Measurements from ENCODE around the gene EPN1.

GRCh38 chr19:55653651-55654322 lies 21.2 kb upstream of the EPN1 start:
- TF ChIP-seq USF2 (IDR thresholded peaks at IDR 0.05; ENCODE audit: low read length) (no peak), GTF2F1 (IDR thresholded peaks at IDR 0.05; ENCODE audit: borderline replicate concordance, low read depth, low read length) (no peak), CTCF (IDR thresholded peaks at IDR 0.05; ENCODE audit: control extremely low read depth in 1 of 3, insufficient read depth in 1 of 3, low read depth in 1 of 3, low read length in 3 of 3) (peak; percentile 100), MAX (IDR thresholded peaks at IDR 0.05) (peak; percentile 31; the same call in 1 of the 2 replicates), TAF1 (IDR thresholded peaks at IDR 0.05; ENCODE audit: low read depth, low read length) (no peak; the same call in 1 of the 2 replicates), BCL11A (IDR thresholded peaks at IDR 0.05; ENCODE audit: low read depth in 2 of 2, low read length in 2 of 2) (no peak), RFX5 (IDR thresholded peaks at IDR 0.05; ENCODE audit: borderline replicate concordance, low read depth, low read length) (no peak), POLR2AphosphoS5 (IDR thresholded peaks at IDR 0.05; ENCODE audit: low read depth, low read length) (no peak; the same call in 1 of the 2 replicates), CREB1 (IDR thresholded peaks at IDR 0.05) (peak; percentile 70), POLR2A (IDR thresholded peaks at IDR 0.05; ENCODE audit: control extremely low read depth in 1 of 2, low read depth in 2 of 2, low read length in 2 of 2) (peak in 1 of 2 experiments; percentile 53; a peak in 2 of 3 replicates), MAFK (IDR thresholded peaks at IDR 0.05; ENCODE audit: low read depth, low read length) (no peak), JUN (IDR thresholded peaks at IDR 0.05; ENCODE audit: low read depth, low read length) (no peak)

Data from H1 (cell line).